ENCODE data around the gene C7orf33. TPM values are rescaled to one million over a fixed set of nuclear protein-coding genes. Genes with fewer than 3 reads are reported as not detected.

The C7orf33 gene
- total RNA-seq, 2 donors from 2014 or later = not detected

DNA sequence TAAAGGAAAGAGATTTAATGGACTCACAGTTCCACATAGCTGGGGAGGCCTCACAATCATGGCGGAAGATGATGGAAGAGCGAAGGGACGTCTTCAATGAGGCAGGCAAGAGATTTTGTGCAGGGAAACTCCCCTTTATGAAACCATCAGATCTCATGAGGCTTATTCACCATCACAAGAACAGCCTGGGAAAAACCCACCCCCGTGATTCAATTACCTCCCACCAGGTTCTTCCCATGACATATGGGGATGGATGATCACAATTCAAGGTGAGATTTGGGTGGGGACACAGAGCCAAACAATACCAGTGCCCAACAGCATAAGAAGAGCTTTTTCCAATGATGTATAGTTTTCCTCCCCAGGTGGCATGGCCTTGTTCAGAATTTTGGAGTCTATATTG, 11.2 kb upstream of the C7orf33 start:
- WGBS = 92% methylated on average over 4 of the region's 4 CpGs
- no peak overlapping the region for H3K27ac ChIP-seq
- no peaks in the 10 kb centered on the region for H3K27me3 ChIP-seq (replicated peaks; ENCODE audit: insufficient read depth)
- TF ChIP-seq POLR2A (IDR thresholded peaks at IDR 0.05) (no peak), POLR2AphosphoS5 (IDR thresholded peaks at IDR 0.05) (no peak)
- TF ChIP-seq, protein P1, sequence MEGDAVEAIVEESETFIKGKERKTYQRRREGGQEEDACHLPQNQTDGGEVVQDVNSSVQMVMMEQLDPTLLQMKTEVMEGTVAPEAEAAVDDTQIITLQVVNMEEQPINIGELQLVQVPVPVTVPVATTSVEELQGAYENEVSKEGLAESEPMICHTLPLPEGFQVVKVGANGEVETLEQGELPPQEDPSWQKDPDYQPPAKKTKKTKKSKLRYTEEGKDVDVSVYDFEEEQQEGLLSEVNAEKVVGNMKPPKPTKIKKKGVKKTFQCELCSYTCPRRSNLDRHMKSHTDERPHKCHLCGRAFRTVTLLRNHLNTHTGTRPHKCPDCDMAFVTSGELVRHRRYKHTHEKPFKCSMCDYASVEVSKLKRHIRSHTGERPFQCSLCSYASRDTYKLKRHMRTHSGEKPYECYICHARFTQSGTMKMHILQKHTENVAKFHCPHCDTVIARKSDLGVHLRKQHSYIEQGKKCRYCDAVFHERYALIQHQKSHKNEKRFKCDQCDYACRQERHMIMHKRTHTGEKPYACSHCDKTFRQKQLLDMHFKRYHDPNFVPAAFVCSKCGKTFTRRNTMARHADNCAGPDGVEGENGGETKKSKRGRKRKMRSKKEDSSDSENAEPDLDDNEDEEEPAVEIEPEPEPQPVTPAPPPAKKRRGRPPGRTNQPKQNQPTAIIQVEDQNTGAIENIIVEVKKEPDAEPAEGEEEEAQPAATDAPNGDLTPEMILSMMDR (IDR thresholded peaks at IDR 0.05) = no peak
- H3K4me3 ChIP-seq = no peak overlapping the region
- H3K9me3 ChIP-seq = no peaks in the 10 kb centered on the region
- intact Hi-C loops (cut with DNase I) = loop anchor here (5.0 kb wide), 1 partner anchor 383 kb away; no protein-coding TSS in a partner anchor
- no peaks in the 10 kb centered on the region for H3K36me3 ChIP-seq
- no peak for DNase-seq (ENCODE audit: low spot score)
- no peaks in the 10 kb centered on the region for H3K4me1 ChIP-seq (replicated peaks)

DNA sequence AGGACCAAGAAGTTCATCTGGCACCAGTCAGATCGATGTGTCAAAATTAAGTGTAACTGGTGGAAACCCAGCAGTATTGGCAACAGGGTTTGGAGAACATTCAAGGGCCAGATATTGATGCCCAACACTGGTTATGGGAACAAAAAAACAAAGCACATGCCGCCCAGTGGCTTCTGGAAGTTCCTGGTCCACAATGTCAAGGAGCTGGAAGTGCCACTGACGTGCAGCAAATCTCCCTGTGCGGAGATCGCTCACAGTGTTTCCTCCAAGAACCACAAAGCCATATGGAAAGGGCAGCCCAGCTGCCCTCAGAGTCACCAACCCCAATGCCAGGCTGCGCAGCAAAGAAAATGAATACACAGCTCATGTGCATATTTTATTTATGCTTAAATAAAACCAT, 10.1 kb upstream of the C7orf33 start:
- no peak overlapping the region for H3K27ac ChIP-seq
- no peaks in the 10 kb centered on the region for H3K9me3 ChIP-seq
- no peaks in the 10 kb centered on the region for H3K36me3 ChIP-seq
- H3K4me1 ChIP-seq (replicated peaks) = no peaks in the 10 kb centered on the region
- no peak for TF ChIP-seq POLR2A (IDR thresholded peaks at IDR 0.05)
- TF ChIP-seq, protein P1 (IDR thresholded peaks at IDR 0.05) = no peak
- no peak for DNase-seq (ENCODE audit: low spot score)
- intact Hi-C loops (cut with DNase I) = no loop called here
- no peak overlapping the region for H3K4me3 ChIP-seq
- no peaks in the 10 kb centered on the region for H3K27me3 ChIP-seq (replicated peaks; ENCODE audit: insufficient read depth)
- 83% methylated on average over 6 of the region's 6 CpGs for WGBS

DNA sequence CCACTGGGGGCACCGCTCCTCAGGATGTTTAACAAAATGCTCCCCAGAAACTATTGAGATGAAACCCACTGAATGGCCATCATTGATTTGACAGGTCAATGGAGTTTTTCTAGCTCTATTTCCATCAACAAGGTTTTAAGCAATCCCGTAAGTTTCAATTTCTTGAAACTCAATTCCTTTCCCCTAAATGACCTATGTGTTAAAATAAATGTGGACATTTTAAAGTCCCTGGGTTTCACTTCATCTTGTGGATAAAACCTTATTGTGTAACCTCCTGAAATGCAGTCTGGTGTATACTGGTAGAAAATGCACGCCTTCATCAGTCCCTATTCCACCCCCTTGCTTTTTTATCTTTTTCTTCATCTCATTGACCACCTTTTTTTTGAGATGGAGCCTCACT, 8.9 kb upstream of the C7orf33 start:
- Histone ChIP-seq H3K27me3 (replicated peaks; ENCODE audit: insufficient read depth) (no peaks in the 10 kb centered on the region), H3K4me3 (no peak overlapping the region), H3K9me3 (no peaks in the 10 kb centered on the region), H3K36me3 (no peaks in the 10 kb centered on the region), H3K4me1 (replicated peaks) (no peaks in the 10 kb centered on the region), H3K27ac (no peak overlapping the region)
- intact Hi-C loops (cut with DNase I) = no loop called here
- TF ChIP-seq, protein P1 (IDR thresholded peaks at IDR 0.05) = no peak
- TF ChIP-seq POLR2AphosphoS5 (IDR thresholded peaks at IDR 0.05) (no peak), POLR2A (IDR thresholded peaks at IDR 0.05) (no peak)
- no peak for DNase-seq (ENCODE audit: low spot score)
- 90% methylated on average over 3 of the region's 3 CpGs for WGBS

DNA sequence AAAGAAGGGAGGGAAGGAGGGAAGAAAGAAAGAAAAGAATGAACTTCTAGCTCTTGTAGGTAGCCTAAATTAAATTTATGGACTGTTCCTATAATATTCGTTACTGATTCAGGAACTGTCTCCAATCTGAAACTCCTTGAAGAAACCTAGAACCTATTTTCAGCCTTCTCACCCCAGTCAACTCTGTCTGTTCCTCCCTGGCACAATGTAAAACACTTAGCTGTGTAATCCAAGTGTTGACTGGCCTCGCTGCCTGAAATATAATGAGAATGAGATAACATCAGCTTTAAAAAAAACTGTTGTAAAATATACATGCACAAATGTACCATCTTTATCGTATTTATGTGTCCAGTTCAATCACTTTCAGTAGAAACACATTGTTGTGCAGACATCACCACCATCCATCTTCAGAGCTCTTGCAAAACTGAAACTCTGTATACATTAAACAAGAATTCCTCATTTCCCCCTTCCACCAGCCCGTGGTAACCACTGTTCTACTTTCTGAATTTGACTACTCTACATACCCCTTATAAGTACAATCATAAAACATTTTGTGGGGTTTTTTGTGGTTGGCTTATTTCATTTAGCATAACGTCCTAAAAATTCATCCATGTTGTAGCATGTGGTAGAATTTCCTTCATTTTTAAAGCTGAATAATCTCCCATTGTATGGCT, 6.3 kb upstream of the C7orf33 start:
- Histone ChIP-seq H3K27me3 (replicated peaks; ENCODE audit: insufficient read depth) (no peaks in the 10 kb centered on the region), H3K4me3 (no peak overlapping the region), H3K4me1 (replicated peaks) (no peaks in the 10 kb centered on the region), H3K36me3 (no peaks in the 10 kb centered on the region), H3K27ac (no peak overlapping the region), H3K9me3 (no peaks in the 10 kb centered on the region)
- intact Hi-C loops (cut with DNase I) = no loop called here
- WGBS = 16% methylated on average over 5 of the region's 5 CpGs
- no peak for TF ChIP-seq POLR2AphosphoS5 (IDR thresholded peaks at IDR 0.05)
- no peak for TF ChIP-seq POLR2A (IDR thresholded peaks at IDR 0.05)
- TF ChIP-seq, protein P1 (IDR thresholded peaks at IDR 0.05) = no peak
- DNase-seq (ENCODE audit: low spot score) = no peak

DNA sequence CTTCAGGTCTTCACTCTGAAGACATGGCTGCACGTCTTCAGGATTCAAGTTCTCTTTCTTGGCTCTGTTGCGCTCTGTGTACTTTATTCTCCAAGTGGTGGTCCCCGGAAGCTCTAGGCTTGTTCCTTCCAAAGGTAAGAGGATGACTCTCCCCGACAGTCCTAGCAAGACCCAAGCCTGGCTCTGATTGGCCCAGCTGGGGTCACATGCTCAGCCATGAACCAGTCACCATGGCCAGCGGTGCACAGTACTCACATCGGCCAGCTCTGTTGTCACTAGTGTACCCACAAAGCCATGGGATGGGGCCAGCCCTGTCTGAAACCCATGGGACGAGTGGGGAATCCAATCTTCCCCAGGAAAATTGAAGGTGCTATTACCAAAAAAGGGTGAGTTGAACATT, 5.2 kb upstream of the C7orf33 start:
- TF ChIP-seq, protein P1 (IDR thresholded peaks at IDR 0.05) = no peak
- TF ChIP-seq POLR2A (IDR thresholded peaks at IDR 0.05) = no peak
- no peak for TF ChIP-seq POLR2AphosphoS5 (IDR thresholded peaks at IDR 0.05)
- no peaks in the 10 kb centered on the region for H3K27me3 ChIP-seq (replicated peaks; ENCODE audit: insufficient read depth)
- H3K4me1 ChIP-seq (replicated peaks) = no peaks in the 10 kb centered on the region
- 93% methylated on average over 7 of the region's 7 CpGs for WGBS
- H3K9me3 ChIP-seq = no peaks in the 10 kb centered on the region
- no peak overlapping the region for H3K27ac ChIP-seq
- no peak overlapping the region for H3K4me3 ChIP-seq
- H3K36me3 ChIP-seq = no peaks in the 10 kb centered on the region
- intact Hi-C loops (cut with DNase I) = no loop called here
- no peak for DNase-seq (ENCODE audit: low spot score)
